GM21515 (cell line): ENCODE data around the gene COL11A2.
"Not testable (repeated sequence)": the region's sequence is repeated elsewhere in the genome, so short reads cannot be mapped to it uniquely, and the experiment has no call there.

Experiments used
- ATAC-seq: cut with Tn5 transposase; IDR thresholded peaks from one replicate; pipeline ENCODE4 v1.9.1; 2021; ENCODE audit not compliant: unreplicated experiment

Gene COL11A2

GRCh38 chr6:33160096-33160495, 32.2 kb downstream of the COL11A2 start:
- no peak for ATAC-seq

DNA sequence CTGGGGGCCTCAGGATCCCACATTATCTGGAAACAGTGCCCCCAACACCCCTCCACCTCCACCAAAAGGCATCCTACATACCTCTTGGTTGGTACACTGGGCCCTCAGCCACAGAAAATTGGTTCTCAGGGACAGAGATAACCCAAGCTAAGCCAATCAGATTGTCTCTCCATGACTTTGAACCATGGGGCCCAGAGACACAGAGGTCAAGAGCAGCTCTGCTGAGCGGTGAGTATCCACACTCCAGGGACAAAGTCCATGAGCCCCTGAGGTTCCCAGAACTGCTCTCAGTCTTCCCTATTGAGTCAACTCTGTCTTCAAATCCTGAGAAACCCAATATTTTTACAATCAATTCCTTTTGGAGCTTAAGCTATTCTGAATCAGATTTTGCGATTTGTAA, 35.3 kb downstream of the COL11A2 start:
- ATAC-seq = no peak

- ATAC-seq = no peak
These were observed 35.7 kb downstream of the COL11A2 start for GRCh38 chr6:33156561-33156960.

DNA sequence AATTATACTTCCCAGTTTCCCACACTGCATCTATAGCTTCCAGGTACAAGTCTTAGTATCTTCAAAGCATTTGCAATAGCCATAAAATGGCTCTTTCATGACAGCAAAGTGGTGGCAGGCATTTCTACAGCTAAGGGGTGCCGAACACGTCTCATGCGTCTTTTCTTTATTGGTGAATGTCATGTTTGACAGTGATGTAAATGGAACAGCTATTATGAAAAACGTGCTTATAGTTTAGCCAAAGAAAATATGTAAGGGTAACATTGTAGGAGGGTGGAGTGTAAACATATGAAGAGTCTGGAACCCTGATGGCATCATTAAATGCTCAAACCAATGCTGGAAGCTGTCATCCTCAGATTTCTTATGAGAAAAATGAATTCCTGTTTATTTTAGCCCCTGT, 37.9 kb downstream of the COL11A2 start:
- no peak for ATAC-seq

DNA sequence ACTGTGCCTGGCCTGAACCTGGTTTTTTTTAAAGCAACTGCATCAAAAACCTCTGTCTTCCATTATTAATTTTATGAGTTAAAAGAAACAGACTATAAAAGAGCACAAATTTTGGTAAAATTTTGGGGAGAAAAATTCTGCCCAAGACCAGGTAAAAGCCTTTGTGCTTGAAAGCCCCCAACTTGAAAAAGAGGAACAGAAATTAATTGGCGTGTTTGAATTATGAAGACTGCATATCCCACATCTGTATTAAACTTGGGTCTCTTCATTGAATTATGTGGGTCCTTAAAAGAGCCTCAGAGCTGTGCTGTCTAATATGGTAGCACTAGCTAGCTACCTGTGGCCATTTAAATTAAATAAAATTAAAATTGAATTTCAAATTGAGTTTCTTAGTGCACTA, 41.2 kb downstream of the COL11A2 start:
- no peak for ATAC-seq

DNA sequence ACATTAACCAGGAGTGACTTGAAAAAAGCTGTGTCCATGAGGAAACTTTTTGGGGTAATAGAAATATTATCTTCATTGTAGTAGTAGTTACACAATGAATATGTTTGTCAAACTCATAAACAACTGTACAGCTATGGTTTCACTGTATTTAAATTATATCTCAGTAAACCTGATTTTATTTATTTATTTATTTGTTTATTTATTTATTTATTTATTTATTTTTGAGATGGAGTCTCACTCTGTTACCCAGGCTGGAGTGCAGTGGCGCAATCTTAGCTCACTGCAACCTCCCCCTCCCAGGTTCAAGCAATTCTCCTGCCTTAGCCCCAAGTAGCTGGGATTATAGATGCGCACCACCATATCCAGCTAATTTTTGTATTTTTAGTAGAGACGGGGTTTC, 41.7 kb downstream of the COL11A2 start:
- not testable (repeated sequence) for ATAC-seq

DNA sequence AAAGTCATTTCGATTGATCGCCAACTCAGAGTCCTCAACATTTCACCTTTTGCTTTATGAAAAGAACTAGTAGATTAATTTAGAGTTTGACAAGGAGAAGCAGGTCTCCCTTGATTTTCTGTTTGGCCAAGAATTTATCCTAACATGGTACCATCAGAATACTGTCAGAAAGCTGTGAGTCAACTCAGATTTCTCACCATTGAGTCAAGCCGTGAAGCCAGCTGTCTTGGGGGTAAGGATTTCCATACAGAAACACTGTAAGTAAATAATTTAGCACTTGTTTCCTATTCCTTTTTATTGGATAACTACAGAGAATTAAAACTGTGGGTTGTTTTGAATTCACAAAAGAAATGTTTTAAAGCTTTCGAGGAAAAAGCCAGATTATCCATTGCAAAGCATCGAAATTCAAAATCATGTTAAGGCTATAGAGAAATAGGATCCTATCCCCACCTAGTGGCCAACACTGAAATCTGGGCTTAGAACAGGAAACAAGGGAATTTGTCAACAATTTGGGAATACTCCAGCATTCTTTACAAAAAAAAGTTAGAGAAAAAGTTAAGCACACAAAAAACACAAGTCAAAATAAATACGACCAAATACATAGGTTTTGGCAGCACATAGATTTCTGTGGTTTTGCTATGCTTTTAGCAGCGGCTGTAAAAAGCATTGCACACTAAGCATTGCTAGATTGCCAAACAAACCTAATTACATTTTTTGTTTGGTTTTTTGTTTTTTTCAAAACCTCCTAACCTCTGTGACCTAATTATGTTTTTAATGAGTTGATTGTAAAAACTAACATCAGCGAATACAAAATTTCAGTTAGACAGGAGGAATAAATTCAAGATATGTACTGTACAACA, 44.2 kb downstream of the COL11A2 start:
- no peak for ATAC-seq

DNA sequence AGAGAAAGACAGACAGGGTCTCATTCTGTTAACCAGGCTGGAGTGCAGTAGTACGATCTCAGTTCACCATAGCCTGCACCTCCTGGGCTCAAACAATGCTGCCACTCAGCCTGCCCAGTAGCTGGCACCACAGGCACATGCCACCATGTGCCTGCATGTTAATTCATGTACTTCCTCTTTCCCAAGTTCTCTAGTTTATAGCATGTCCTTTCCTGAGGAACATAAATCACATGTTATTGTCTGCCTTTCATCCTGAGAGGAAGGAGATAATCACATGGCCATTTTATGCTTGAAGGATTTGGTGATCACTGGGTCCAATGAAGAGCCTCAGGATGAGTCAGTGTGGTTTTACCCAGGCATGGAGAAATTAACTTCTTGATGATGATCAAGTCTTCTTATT, 47.9 kb downstream of the COL11A2 start:
- ATAC-seq = no peak

- ATAC-seq = no peak
These were observed 49.0 kb downstream of the COL11A2 start for GRCh38 chr6:33143113-33143770.

DNA sequence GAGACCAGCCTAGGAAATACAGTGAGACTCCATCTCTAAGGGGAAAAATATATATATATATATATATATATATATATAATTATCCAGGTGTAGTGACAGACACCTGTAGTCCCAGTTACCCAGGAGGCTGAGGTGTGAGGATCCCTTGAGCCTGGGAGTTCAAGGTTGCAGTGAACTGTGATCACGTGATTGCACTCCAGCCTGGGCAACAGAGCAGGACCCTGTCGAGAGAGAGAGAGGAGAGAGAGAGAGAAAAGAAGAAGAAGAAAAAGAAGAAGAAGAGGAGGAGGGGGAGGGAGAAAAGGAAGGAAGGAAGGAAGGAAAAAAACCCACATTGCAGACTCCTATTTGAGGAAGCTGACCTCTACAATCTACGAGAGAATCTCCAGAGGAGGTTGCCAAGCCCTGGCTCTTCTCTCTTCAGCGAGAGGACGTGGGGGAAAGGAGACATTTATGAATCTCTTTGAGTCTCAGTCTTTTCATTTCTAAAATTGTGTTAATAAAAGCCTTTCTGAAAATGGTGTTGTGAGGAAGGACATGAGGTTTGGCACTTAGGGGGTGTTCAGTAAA, 49.7 kb downstream of the COL11A2 start:
- ATAC-seq = no peak

DNA sequence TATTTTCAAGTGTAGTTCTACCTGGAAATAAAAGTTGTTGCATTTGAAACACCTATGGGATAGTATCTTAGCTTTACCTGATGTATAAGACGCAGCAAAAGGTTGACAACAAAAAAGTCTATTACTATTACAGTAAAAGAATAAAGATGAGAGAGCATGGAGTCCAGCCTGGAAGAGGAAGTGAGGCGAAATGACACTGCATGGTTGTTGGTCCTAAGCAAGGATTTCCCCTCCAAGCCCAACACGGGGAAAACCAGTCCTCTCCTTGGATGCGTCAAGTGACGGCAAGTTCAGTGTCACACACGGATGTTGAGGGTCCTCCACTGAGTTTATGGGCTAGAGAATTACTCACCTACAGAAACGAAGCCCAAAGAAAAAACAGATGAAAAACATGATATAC, 51.7 kb downstream of the COL11A2 start:
- ATAC-seq = no peak

DNA sequence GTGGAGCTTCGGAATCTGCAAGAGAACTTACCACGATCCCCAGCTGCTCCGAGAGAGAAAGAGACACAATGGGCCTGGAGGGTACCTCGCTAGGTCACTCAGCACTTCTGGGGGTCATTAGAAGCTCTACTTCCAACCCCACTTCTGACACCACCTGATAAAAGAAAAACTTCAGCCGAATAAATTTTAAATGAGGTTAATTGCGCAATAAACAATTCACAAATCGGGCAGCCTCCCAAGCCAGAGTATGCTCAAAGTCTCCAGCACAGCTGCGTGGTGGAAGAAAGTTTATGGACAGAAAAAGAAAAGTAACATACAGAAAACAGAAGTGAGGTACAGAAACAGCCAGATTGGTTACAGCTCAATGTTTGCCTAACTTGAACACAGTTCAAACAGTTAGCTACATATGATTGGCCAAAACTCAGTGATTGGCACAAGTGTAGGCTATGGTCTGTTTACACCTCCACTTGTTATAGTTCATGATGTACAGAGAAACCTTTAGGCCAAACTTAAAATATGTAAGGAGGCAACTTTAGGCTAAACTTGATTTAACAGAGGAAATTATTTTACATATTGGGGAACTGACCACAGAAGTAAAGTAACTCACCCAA, 52.6 kb downstream of the COL11A2 start:
- no peak for ATAC-seq

- ATAC-seq = no peak
These were observed 55.9 kb downstream of the COL11A2 start for GRCh38 chr6:33136310-33136900.

DNA sequence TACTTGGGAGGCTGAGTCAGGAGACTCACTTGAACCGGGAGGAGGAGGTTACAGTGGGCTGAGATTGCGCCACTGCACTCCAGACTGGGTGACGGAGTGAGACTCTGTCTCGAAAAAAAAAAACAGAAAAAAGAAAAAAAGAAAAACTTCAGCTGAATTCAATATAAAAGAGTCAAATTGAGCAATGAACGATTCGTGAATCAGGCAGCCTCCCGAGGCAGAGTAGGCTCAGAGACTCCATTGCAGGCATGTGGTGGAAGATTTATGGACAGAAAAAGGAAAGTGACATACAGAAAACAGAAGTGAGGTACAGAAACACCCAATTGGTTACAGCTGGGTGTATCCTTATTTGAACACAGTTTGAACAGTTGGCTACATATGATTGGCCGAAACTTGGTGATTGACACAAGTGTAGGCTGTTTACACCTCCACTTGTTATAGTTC, 60.2 kb downstream of the COL11A2 start:
- no peak for ATAC-seq

DNA sequence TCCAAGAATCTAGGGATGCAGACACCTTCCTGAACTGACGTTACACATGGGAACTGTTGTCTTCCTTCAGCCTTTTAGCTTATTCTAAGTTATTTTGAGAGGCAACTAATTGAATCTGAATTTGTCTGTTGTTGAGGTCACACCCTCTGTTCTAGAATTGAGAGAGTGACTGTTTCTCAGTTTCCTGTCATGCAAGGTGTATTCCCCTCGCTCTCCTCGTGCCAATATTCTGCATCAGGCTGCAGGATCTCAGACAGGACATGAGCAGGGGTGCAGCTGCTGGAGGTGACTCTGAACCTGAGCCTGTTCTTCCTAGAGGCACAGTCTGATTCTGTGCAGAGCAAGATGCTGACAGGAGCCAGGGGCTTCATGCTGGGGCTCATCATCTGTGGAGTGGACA, 63.9 kb downstream of the COL11A2 start:
- no peak for ATAC-seq

GRCh38 chr6:33126101-33126714, 66.1 kb downstream of the COL11A2 start:
- ATAC-seq = no peak

- ATAC-seq = no peak
These were observed 67.3 kb downstream of the COL11A2 start for GRCh38 chr6:33124947-33125346.

GRCh38 chr6:33124525-33124901, 67.8 kb downstream of the COL11A2 start:
- ATAC-seq = no peak

GRCh38 chr6:33123732-33124524, 68.3 kb downstream of the COL11A2 start:
- ATAC-seq = no peak

- ATAC-seq = no peak
These were observed 69.1 kb downstream of the COL11A2 start for GRCh38 chr6:33123181-33123580.
